Pancreas (tissue), 10 donors: Measurements from ENCODE around the gene RARB. TPM values are rescaled to one million over a fixed set of nuclear protein-coding genes. Genes with fewer than 3 reads are reported as not detected.

Experiments used
- ATAC-seq, 4 donors: fragments of 200-7000 bp; cut with Tn5 transposase; one replicate each; pipeline versions ENCODE4 v1.8.0 to v1.9.1; 2020; ENCODE audit warnings: mild to moderate bottlenecking in 4 of 4, moderate library complexity in 4 of 4
- DNase-seq, 6 donors: peaks; one replicate each; pipeline ENCODE4 v3.0.0-alpha.2; 2020
- FAIRE-seq: peaks from 2 replicates; lab custom pipeline; 2012; peaks lifted over from hg19 to GRCh38; lab: Jason Lieb, UNC
- H3K27ac ChIP-seq, 4 donors: fragments of 200-600 bp; sonication (generic); 1 replicate in 3 of 4; 2 replicates in 1 of 4; pipeline versions ENCODE4 v1.5.0 to v1.8.0; 2020
- H3K27me3 ChIP-seq, 4 donors: fragments of 200-600 bp; one replicate each; pipeline ENCODE4 v1.8.0; 2021
- H3K36me3 ChIP-seq, 3 donors: fragments of 200-600 bp; sonication (generic) in 1 of 3; one replicate each; pipeline versions ENCODE4 v1.5.0 to v1.8.0; 2020 to 2021
- H3K4me1 ChIP-seq, 3 donors: fragments of 200-600 bp; one replicate each; pipeline ENCODE4 v1.8.0; 2021
- H3K4me3 ChIP-seq, 4 donors: fragments of 200-600 bp; sonication (generic) in 2 of 4; one replicate each; pipeline versions ENCODE4 v1.5.0 to v1.8.0; 2020 to 2021
- H3K9me3 ChIP-seq, 4 donors: fragments of 200-600 bp; one replicate each; pipeline ENCODE4 v1.8.0; 2021
- WGBS, 2 donors: extraction: QIAGEN DNeasy Blood & Tissue Kit; methylation state at CpG; one replicate each; pipeline ENCODE4 v1.1.7; 2013; 5-methylcytosine and 5-hydroxymethylcytosine counted together
- intact Hi-C, 3 donors: fragments of 100-400 bp; cut with DNase I; formaldehyde crosslinking; loops; one replicate each; pipeline versions ENCODE4 v1.11.1 to v1.14.2; 2022
- polyA plus RNA-seq, 2 donors: library from polyadenylated mRNA; stranded (reverse); fragments of 200-250 nt; gene quantifications; one replicate each; pipeline ENCODE4 v1.2.3, GENCODE V29; 2013
- total RNA-seq, 6 donors: library from RNA; stranded (reverse); fragmentation: NEBNext Ultra II Directional in 4 of 6; extraction: Animal tissue kit (Norgen Biotek cat#: 25700) in 4 of 6; gene quantifications; one replicate each; pipeline versions ENCODE4 v1.2.1 to v1.2.4, GENCODE V29; 2021 to 2023
- TF ChIP-seq, protein P1 (sequence below), 4 donors: fragments of 200-600 bp; sonication (generic) in 3 of 4; IDR thresholded peaks; one replicate each; pipeline versions ENCODE4 v1.5.0 to v1.8.0; 2021; ENCODE audit warnings: antibody characterized with exemption in 4 of 4
- donor health status: healthy with polysubstance abuse.
- donor health status: DM: no; HTN: no; CAD: no; lungs with moderate emphysema.
- donor health status: DM: no; HTN: no; CAD: no.
- donor health status: control.
- donor health status: control.
- donor health status: Bipolar disorder and iron deficiency.
- donor health status: DM: yes; HTN: yes; CAD: no.
- donor health status: DM: no; HTN: no; CAD: no.
- donor health status: DM: no; HTN: no; CAD: no.
- donor health status: DM: yes; HTN: yes; CAD: no.

The RARB gene
- total and polyA plus RNA-seq, 8 donors: 0.49 to 3.3 (median 0.75) TPM

DNA sequence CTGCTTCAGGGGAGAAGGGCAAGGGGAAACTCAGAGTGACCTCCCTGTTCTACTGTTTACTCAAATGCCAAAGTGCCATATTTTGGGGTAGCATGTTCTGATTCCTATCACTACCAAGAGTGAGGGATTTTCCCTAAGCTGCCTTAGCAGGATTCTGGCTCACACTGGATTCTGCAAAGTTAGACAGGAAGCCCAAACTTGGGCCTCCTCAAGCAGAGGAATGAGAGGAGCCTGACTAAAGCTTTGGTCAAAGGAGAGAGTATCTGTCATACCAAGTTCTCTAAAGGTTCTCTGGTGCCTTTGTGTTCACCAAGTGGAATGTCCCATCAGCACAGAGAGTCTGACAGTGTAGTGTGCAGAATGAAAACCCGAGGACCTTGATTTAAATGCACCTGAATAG, 8.8 kb upstream of the RARB start:
- Histone ChIP-seq H3K4me1 (no peaks in the 10 kb centered on the region), H3K4me3 (no peak overlapping the region), H3K9me3 (no peaks in the 10 kb centered on the region), H3K36me3 (no peaks in the 10 kb centered on the region), H3K27me3 (no peaks in the 10 kb centered on the region), H3K27ac (no peak overlapping the region)
- 43 to 60% methylated on average over 1 of the region's 1 CpG for WGBS, 2 donors
- intact Hi-C loops: no loop called here
- no peak for DNase-seq
- FAIRE-seq: no peak
- ATAC-seq: no peak
- TF ChIP-seq, protein P1, sequence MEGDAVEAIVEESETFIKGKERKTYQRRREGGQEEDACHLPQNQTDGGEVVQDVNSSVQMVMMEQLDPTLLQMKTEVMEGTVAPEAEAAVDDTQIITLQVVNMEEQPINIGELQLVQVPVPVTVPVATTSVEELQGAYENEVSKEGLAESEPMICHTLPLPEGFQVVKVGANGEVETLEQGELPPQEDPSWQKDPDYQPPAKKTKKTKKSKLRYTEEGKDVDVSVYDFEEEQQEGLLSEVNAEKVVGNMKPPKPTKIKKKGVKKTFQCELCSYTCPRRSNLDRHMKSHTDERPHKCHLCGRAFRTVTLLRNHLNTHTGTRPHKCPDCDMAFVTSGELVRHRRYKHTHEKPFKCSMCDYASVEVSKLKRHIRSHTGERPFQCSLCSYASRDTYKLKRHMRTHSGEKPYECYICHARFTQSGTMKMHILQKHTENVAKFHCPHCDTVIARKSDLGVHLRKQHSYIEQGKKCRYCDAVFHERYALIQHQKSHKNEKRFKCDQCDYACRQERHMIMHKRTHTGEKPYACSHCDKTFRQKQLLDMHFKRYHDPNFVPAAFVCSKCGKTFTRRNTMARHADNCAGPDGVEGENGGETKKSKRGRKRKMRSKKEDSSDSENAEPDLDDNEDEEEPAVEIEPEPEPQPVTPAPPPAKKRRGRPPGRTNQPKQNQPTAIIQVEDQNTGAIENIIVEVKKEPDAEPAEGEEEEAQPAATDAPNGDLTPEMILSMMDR (IDR thresholded peaks at IDR 0.05): no peak

DNA sequence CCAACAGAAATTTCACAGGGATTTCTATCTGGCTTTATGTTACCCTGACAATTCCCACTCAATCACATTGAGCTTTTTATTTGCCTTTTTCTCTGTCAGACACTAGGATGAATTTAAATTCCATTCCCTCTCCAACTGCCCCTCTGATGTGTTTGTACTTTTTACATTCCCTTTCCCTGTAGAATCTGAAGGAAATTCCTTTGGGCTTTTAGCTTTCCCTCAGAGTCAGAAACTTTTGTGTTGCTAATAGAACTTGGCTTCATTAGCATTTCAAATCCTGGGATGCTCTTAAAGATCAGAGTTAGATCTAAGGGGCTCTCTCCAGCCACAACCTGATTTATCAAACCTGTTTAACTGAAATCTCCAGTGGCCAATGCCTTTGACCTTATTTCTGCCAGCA, 7.9 kb upstream of the RARB start:
- intact Hi-C loops: no loop called here
- no peak for FAIRE-seq
- H3K27me3 ChIP-seq: no peaks in the 10 kb centered on the region

DNA sequence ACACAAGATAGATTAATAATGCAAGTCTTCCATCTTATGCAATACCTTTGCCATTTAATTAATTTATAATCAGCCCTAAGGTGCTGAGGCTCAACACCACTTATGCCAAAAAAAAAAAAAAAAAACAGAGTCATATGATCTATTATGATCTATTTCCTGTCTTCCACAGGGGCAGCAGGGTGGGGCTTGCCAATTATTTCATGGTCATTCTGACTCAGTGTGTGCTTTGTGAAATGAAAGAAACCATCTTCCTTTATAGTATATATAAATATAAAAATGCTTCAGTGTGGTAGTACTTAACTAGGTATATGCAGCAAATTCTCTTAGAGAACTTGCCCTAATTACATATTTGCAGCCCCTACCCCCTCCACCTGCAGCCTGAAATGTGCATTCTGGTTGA, 7.2 kb upstream of the RARB start:
- Histone ChIP-seq H3K9me3 (no peaks in the 10 kb centered on the region), H3K27ac (no peak overlapping the region), H3K4me3 (no peak overlapping the region), H3K4me1 (no peaks in the 10 kb centered on the region), H3K36me3 (no peaks in the 10 kb centered on the region), H3K27me3 (no peaks in the 10 kb centered on the region)
- TF ChIP-seq, protein P1 (IDR thresholded peaks at IDR 0.05): no peak
- ATAC-seq (no peak), DNase-seq (no peak), FAIRE-seq (no peak)
- intact Hi-C loops: no loop called here

More for the DNA sequence above, 7.9 kb upstream of the RARB start:
- H3K36me3 ChIP-seq: no peaks in the 10 kb centered on the region
- no peak for DNase-seq
- no peak for ATAC-seq
- TF ChIP-seq, protein P1 (IDR thresholded peaks at IDR 0.05): no peak
- no peaks in the 10 kb centered on the region for H3K9me3 ChIP-seq
- no peak overlapping the region for H3K27ac ChIP-seq
- no peaks in the 10 kb centered on the region for H3K4me1 ChIP-seq
- no peak overlapping the region for H3K4me3 ChIP-seq

DNA sequence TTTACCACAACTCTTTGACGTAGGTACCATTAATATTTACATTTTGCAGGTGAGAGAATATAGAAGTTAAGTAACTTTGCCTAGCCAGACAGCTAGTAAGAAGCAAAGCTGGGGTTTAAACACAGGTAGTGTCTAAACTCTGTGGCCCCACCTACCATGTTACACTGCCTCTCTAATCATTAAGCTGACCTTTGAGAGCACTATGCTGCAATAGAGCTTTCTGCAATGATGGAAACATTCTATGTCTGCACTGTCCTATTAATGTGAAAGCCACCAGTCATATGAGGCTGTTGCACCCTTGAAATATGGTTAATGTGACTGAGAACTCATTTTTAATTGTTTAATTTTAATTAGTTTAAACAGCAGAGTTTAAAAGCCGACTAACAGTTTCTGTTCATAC, 6.3 kb upstream of the RARB start:
- FAIRE-seq (no peak), ATAC-seq (no peak), DNase-seq (no peak)
- no peaks in the 10 kb centered on the region for H3K27me3 ChIP-seq
- H3K4me1 ChIP-seq: no peaks in the 10 kb centered on the region
- intact Hi-C loops: no loop called here
- WGBS, 2 donors: 58 to 80% methylated on average over 2 of the region's 2 CpGs
- H3K4me3 ChIP-seq: no peak overlapping the region
- no peak overlapping the region for H3K27ac ChIP-seq
- no peaks in the 10 kb centered on the region for H3K36me3 ChIP-seq
- TF ChIP-seq, protein P1 (IDR thresholded peaks at IDR 0.05): no peak
- no peaks in the 10 kb centered on the region for H3K9me3 ChIP-seq

DNA sequence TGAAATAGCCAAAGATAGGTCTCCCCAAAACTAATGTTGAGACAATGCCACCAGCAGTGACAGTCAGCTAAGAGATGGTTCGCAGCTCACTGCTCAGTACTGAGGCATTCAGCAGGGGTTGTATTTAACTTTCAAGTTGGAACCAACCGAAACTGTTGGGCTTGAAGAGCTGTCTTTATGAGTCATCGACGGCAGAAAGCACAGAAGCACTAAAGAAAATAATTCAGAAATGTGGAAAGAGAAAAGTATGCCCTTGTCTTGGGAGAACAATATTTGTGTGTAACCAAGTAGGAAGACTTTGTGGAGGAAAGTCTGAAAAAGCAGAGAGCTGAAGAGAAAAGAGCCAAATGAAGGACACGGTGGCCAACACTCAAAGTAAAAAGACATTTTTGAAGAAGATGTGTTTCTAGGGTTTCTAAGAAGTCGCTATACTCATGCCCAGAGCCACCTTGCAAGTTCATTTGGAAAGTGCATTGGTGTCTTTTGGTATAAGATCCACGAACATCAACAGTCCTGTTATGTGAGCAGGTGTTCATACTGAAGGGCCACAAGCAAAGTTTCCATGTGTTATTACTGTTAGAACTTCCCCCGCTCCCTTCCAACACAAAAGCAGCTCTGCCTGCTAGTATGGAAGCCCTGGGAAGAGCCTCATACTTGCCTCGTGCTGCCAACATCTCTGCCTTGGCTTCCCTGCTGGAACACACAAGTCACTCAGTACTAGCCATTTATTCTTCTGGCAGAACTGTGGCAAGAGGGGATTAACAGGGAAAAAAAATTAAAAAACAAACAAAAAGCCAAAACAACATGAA, 4.1 kb upstream of the RARB start:
- TF ChIP-seq, protein P1 (IDR thresholded peaks at IDR 0.05): no peak
- Histone ChIP-seq H3K4me3 (no peak overlapping the region), H3K27ac (no peak overlapping the region), H3K4me1 (peaks cover 0 to 8% (median 0%) of the 10 kb centered on the region in 3 donors), H3K36me3 (no peaks in the 10 kb centered on the region), H3K9me3 (no peaks in the 10 kb centered on the region), H3K27me3 (no peaks in the 10 kb centered on the region)
- FAIRE-seq (no peak), DNase-seq (no peak), ATAC-seq (no peak)
- intact Hi-C loops: no loop called here
- WGBS, 2 donors: 64 to 71% methylated on average over 9 of the region's 9 CpGs
